Activated CD4-positive, alpha-beta T cell treated with anti-CD3 and anti-CD28 coated beads, Interleukin-2, amount 50 U/mL, for 48 hours (primary cell): Measurements from ENCODE around the gene RELB.

Experiments
- DNase-seq, 2 experiments: peaks; one replicate each; pipeline ENCODE4 v3.0.0-alpha.2; 2020

Gene RELB

GRCh38 chr19:45063851-45064801 is 62.9 kb downstream of the RELB start:
- no peak for DNase-seq

GRCh38 chr19:45066921-45067661 is 65.8 kb downstream of the RELB start:
- no peak for DNase-seq

- no peak for DNase-seq
Measured at GRCh38 chr19:45068041-45068440, 66.8 kb downstream of the RELB start.

GRCh38 chr19:45069056-45069455 is 67.8 kb downstream of the RELB start:
- no peak for DNase-seq

GRCh38 chr19:45070214-45070613 is 69.0 kb downstream of the RELB start:
- DNase-seq: no peak

- DNase-seq: no peak
Measured at GRCh38 chr19:45070861-45071544, 69.7 kb downstream of the RELB start.

- no peak for DNase-seq
Measured at GRCh38 chr19:45071545-45071938, 70.3 kb downstream of the RELB start.

GRCh38 chr19:45071969-45072790 is 70.9 kb downstream of the RELB start:
- DNase-seq: no peak

GRCh38 chr19:45074744-45075300 is 73.6 kb downstream of the RELB start:
- no peak for DNase-seq

GRCh38 chr19:45075301-45076028 is 74.2 kb downstream of the RELB start:
- DNase-seq: peak; percentile 39 to 52

- DNase-seq: peak; percentile 86 to 88
Measured at GRCh38 chr19:45076029-45076850, 75.0 kb downstream of the RELB start, which contains the start of gene ZNF296. ZNF296 (minus strand) TSS chr19:45076478; CDS start chr19:45076373, 105 bp downstream.

GRCh38 chr19:45076851-45077730 is 75.8 kb downstream of the RELB start:
- DNase-seq: no peak

- DNase-seq: no peak
Measured at GRCh38 chr19:45078390-45079062, 77.3 kb downstream of the RELB start.

GRCh38 chr19:45079063-45079910 is 78.0 kb downstream of the RELB start, which contains the start of gene GEMIN7:
GEMIN7 (plus strand) TSS chr19:45079260; CDS start chr19:45090115, 10,855 bp downstream.
- peak; percentile 82 to 85 for DNase-seq

GRCh38 chr19:45079911-45080370 is 78.7 kb downstream of the RELB start:
- DNase-seq: no peak

- no peak for DNase-seq
Measured at GRCh38 chr19:45082170-45082569, 80.9 kb downstream of the RELB start.

GRCh38 chr19:45086480-45086879 is 85.2 kb downstream of the RELB start:
- no peak for DNase-seq
